GM18505 (cell line): ENCODE measurements around the gene PSMA4.

Experiments used
- ATAC-seq: cut with Tn5 transposase; IDR thresholded peaks from one replicate; pipeline ENCODE4 v1.9.1; 2021; ENCODE audit not compliant: unreplicated experiment
- POLR2A ChIP-seq: IDR thresholded peaks from 4 replicates; pipeline ENCODE4 v1.6.1; 2011; ENCODE audit warnings: borderline replicate concordance; ENCODE audit not compliant: insufficient read depth, insufficient read length; ENCODE audit errors: extremely low read depth

Gene PSMA4

DNA sequence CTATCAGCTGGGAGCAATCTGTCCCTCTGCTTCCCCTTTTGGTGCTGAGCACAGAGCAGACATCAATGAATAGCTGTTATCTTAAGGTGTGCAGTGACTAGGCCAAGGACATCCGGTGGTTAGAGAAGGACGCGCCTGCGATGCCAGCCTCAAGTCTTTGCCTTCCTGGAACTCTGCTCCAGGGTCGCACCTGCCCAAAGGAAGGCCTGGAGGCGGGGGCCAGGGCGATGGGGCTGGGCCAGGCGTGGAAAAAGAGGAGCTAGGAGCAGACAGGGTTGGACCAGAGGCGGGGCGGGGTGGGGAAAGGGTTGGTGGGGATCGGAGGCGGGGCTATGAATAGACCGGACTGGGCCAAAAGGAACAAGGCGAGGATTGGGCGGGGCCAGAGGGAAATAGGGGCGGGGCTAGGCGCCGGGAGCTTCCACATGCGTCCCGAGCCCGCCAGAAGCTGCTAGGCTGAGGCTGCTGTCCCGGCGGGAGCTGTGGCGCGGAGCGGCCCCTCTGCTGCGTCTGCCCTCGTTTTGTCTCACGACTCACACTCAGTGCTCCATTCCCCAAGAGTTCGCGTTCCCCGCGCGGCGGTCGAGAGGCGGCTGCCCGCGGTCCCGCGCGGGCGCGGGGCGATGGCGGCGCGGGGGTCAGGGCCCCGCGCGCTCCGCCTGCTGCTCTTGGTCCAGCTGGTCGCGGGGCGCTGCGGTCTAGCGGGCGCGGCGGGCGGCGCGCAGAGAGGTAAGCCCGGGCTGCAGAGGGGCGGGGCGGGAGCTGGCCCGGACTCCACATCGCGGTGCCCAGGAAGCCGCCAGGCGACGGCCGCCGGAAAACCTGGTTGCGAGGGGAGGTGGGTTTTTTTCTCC, 25.1 kb downstream of the PSMA4 start, which contains the start of gene CHRNA5:
TSS of gene CHRNA5 (plus strand) at position 424 of the 854 bp plus-strand sequence. CDS start at position 624, 200 bp downstream.
- ATAC-seq = peak; percentile 83
- peak; percentile 70 for TF ChIP-seq POLR2A

DNA sequence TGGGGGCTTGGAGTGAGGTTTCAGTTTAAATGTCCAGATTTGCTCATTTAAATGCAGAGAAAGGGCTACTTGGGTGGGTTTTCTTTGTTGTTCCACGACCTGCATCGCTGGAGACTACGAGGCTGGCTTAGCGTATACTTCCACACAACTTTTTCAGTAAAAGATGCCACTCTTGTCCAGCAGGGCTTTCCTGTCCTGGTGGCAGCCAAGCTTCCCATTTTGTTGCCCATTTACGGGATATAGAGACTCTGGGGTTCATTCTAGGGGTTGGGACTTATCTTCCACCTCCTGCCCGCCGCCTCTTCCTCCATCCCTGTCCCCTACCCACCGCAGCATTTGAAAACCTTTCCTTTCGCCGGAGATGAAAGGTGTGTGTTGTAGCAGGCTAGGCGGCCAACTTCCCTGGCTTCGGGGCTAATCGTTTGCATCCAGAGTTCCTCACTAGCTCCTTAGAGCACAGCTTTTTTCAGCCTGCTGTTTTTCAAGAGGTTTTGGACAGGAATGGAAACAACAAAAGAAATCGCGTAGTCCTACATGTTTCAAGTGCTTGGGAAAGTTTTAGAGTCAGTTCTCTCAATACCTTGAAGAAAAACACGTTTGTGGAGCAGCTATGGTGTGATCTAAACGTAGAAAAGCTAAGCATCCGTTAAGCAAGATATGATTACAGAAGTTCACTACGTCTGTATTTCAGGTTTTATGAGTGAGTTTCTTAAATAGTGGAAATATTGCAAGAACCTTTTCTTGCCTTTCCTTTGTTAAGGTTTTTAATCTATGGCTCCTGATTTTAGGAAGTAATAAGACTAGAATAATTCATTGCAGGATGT, 25.9 kb downstream of the PSMA4 start:
- no peak for ATAC-seq
- TF ChIP-seq POLR2A = no peak

DNA sequence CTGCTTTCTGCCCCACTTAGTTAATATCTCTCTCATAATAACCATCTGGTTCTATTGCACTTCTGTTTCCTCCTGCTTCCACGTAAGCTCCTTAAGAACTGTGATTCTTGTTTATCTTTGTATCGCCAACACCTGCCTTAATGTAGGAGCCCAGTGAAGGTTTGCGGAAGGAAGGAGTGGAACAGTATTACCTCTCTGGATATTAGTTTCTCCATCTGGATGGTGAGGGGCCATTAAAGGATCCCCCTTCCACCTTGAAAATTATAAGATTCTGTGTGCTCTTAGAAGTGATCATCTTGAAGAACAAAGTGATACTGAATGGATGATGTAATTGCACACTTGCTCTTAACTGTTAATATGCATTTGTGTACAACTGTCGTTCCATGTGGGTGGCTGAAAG, 27.3 kb downstream of the PSMA4 start:
- TF ChIP-seq POLR2A = no peak
- ATAC-seq = no peak

DNA sequence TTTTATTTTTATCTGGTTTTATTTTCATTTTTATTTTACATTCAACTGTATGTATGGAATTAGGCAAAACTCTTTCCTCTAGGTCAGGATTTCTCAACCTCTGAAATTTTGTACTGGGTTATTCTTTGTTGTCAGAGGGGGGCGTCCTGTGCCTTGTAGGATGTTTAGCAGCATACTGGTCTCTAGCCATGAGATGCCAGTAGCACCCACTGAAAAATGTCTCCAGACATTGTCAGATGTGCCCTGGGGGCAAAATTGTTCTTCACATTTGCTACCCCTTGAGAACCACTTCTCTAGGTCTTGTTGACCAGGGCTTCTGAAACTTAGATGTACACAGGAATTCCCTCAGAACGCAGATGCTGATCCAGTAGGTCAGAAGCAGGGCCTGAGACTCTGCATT, 30.5 kb downstream of the PSMA4 start:
- ATAC-seq = no peak
- no peak for TF ChIP-seq POLR2A

DNA sequence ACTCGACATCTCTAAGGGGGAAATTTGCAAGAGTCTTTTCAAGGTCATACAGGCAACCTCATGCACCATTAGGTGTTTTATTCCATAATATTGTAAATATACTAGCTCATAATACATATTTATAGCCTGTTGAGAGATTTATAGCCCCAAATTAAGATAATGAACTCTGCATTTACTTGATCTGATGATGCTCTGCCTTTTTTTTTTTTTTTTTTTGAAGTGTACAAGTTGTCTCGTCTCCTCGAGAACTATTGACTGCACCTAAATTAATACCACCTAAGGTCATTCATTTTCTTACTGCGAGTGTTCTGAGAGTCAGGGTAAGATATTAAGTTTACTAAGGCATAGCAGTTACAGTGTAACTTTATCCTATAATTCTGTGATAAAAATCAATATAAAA, 31.1 kb downstream of the PSMA4 start:
- no peak for ATAC-seq
- no peak for TF ChIP-seq POLR2A

DNA sequence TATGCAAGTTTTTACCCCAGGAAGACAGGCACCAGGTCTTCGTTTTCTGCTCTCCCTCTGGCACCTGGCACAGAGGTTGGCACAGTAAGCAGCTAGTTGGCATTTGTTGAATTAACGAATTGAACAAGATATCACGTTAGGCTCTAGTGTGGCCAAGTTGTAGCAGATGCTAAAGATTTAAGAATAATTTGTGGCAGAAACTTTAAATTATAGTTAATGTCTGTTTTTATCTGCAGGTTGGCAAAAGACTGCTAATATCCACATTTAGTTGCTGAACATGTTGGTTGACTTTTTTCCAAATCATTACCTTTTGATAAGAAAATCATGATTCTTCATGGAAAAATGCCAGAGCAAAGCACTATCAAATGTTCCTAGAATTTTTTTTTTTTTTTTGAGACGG, 33.2 kb downstream of the PSMA4 start:
- ATAC-seq = no peak
- no peak for TF ChIP-seq POLR2A

DNA sequence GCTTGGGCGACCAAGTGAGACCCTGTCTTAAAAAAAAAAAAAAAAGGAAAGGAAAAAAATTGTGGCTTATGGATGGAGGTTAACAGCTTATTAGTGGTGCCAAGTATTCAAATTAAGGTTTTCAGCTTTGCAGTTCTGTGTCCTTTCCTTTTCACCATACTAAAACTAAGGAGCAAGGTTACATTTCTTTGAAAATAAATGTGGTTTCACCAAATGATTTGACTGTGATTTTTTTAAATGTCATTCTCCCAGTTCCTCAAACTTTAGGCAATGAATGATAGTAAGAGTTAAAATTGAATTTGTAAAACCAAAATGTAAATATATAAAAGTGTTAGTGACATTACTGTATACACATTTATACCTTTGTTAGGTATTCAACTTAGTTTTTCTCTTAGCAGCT, 34.7 kb downstream of the PSMA4 start:
- no peak for ATAC-seq
- no peak for TF ChIP-seq POLR2A

DNA sequence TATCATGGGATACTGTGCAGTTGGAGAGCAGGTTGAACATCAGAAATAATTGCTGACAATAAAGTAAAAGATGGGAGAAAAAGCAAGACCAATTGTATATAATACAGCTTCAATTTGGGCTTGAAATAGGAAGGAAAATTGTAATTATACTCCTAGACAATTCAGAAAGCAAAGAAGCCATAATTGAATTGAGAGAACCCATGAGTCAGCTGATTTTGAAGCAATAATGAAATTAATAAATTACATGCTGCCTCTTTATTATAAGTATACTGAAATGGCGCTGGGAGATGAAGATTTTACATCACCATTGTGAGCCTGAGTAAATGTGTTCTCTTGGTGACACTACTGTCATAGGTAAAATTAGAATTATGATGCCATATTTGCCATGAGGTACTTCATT, 57.3 kb downstream of the PSMA4 start:
- ATAC-seq = no peak

DNA sequence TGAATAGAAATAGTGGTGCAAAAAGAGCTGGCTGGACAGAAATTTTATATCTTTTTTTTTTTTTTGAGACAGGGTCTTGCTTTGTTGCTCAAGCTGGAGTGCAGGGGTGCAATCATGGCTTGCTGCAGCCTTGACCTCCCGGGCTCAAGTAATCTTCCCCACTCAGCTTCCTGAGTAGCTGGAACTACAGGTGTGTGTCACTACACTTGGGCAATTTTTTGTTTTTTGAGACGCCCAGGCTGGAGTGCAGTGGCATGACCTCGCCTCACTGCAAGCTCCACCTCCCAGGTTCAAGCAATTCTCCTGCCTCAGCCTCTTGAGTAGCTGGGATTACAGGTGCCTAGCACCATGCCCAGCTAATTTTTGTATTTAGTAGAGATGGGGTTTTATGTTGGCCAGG, 58.1 kb downstream of the PSMA4 start:
- ATAC-seq = no peak
- no peak for TF ChIP-seq POLR2A

More for the DNA sequence above, 57.3 kb downstream of the PSMA4 start:
- TF ChIP-seq POLR2A = no peak

DNA sequence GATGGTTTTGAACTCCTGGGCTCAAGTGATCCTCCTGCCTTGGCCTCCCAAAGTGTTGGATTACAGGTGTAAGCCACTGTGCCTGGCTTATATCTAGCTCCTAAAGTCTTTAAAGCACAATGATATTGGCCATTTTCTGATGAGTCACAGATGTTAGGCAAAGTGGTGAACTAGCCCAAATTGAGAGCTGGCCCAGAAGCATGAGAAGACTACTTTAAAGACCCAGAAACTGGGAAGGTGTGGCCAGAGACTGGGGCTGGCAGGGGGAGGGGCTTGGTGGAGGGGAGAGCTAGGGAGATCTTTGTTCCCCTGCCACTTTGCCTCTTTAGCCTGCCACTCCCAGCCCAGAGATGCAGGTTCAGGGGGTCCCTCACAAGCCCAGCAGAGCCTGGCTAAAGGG, 58.9 kb downstream of the PSMA4 start:
- no peak for TF ChIP-seq POLR2A
- no peak for ATAC-seq
